NCI-H2107 treated with DMSO at 0.1 percent for 48 hours (cell line): ENCODE results near the gene CDYL2.

Source experiments
- DNase-seq: peaks from one replicate; lab custom pipeline; 2025; ENCODE audit not compliant: unreplicated experiment; lab: John Stamatoyannopoulos, UW

Gene CDYL2

DNA sequence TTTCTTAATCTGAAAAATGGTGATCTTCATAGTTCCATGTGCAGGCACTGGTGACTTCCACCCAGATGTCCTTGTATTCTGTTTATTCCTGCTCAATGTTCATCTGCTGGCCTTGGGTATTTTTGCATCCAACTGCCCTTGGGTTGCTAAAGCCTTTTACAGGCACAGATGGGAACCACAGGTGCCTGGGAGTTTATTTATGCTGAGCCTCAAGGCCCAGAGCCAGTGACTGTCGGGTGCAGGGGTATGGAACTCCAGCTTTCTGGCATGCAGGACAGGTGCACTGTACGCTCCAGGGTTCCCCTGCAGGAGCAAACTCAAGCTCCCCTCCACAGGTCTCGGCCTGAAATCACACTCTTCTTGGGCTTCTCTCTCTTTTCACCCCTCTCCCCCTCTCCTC, 241.3 kb downstream of the CDYL2 start:
- DNase-seq, result no peak

- no peak for DNase-seq
Observed at GRCh38 chr16:80559369-80559768, 245.0 kb downstream of the CDYL2 start.

- DNase-seq, result no peak
Observed at GRCh38 chr16:80557037-80557436, 247.4 kb downstream of the CDYL2 start.

DNA sequence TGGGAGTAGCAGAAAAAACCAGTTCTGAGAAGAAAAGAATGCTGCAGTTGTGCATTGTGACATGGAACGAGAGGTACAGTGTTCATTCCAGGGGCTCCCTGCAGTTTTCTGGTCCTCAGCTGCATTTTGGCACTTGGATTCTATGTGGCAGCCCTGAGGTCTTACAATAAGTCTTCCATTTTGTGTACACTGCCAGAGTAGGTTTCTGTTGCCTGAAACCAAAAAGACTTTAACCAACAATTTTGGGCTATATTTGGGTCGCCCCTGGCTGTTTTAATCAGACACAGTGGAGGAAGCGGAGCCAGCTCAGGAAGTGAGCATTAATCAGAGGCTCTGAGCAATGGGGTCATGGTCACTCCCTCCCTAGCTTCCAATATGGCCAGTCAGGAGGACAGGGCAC, 247.9 kb downstream of the CDYL2 start:
- DNase-seq, result no peak

DNA sequence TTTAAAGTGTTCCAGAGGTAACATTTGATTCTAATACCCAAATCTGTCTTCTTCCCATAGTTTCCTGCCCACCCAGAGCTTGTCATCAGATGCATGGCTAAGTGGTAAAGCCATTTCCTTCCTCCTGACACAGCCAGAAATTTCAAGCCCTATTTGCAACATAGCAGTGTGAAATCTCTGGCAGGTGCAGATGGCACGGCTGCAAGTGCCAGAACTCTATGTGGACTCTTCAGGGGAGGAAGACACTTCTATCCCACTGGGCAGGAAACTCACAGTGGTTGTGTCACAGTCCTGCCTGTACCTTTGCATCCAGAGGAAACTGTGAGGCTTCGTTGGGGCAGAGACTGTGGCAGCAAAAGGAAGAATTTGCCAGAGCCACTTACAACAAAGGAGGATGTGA, 250.4 kb downstream of the CDYL2 start:
- no peak for DNase-seq

- DNase-seq, result no peak
Observed at GRCh38 chr16:80552277-80552676, 252.1 kb downstream of the CDYL2 start.
